ENCODE measurements around the gene RAET1G.
"Not testable (repeated sequence)": the region's sequence is repeated elsewhere in the genome, so short reads cannot be mapped to it uniquely, and the experiment has no call there.

Gene RAET1G

GRCh38 chr6:149931501-149931900, 8.6 kb upstream of the RAET1G start:
- ChIA-PET POLR2A (no interaction called here), CTCF (interaction anchor here (3.0 kb wide), 1 partner anchor 86 kb away, joined by 14 read pairs; no protein-coding TSS in a partner anchor)
- DNase-seq (ENCODE audit: low read depth, low spot score) = no peak
- TF ChIP-seq CTCF (IDR thresholded peaks at IDR 0.05; ENCODE audit: insufficient read depth, low read length, missing control alignments) = no peak
- H3K4me3 ChIP-seq (ENCODE audit: low read depth, low read length) = no peak overlapping the region

GRCh38 chr6:149929422-149929821, 6.5 kb upstream of the RAET1G start:
- peak; percentile 47 for TF ChIP-seq CTCF (IDR thresholded peaks at IDR 0.05; ENCODE audit: insufficient read depth, low read length, missing control alignments)
- H3K4me3 ChIP-seq (ENCODE audit: low read depth, low read length) = no peak overlapping the region
- POLR2A ChIA-PET = no interaction called here
- DNase-seq (ENCODE audit: low read depth, low spot score) = no peak
- CTCF ChIA-PET = interaction anchor here (1.0 to 1.8 kb wide), 4 partner anchors 88 to 107 kb away, joined by 3 to 10 read pairs (median 4); no protein-coding TSS in a partner anchor

- POLR2A ChIA-PET; DNase-seq (ENCODE audit: low read depth, low spot score); H3K4me3 ChIP-seq (ENCODE audit: low read depth, low read length): not testable (repeated sequence)
- CTCF ChIA-PET = interaction anchor here (0.6 to 1.3 kb wide), 7 partner anchors 14 to 259 kb away, joined by 3 to 13 read pairs (median 4); no protein-coding TSS in a partner anchor
Observed at GRCh38 chr6:149927025-149927424, 4.1 kb upstream of the RAET1G start.

GRCh38 chr6:149925974-149926777, 3.3 kb upstream of the RAET1G start:
- TF ChIP-seq CTCF (IDR thresholded peaks at IDR 0.05; ENCODE audit: insufficient read depth, low read length, missing control alignments) = peak; percentile 93
- CTCF ChIA-PET = interaction anchor here (0.6 to 2.6 kb wide), 15 partner anchors 15 to 899 kb away, joined by 3 to 62 read pairs (median 5); partner anchors contain the start of gene LATS1
- POLR2A ChIA-PET = no interaction called here
- H3K4me3 ChIP-seq (ENCODE audit: low read depth, low read length) = peak overlapping the region; percentile 57
- no peak for DNase-seq (ENCODE audit: low read depth, low spot score)

- TF ChIP-seq CTCF (IDR thresholded peaks at IDR 0.05; ENCODE audit: insufficient read depth, low read length, missing control alignments) = no peak
- ChIA-PET POLR2A (no interaction called here), CTCF (interaction anchor here (1.0 to 2.6 kb wide), 13 partner anchors 10 to 900 kb away, joined by 3 to 62 read pairs (median 7); partner anchors contain the start of gene LATS1)
- H3K4me3 ChIP-seq (ENCODE audit: low read depth, low read length) = peak overlapping the region; percentile 57
- DNase-seq (ENCODE audit: low read depth, low spot score) = no peak
Observed at GRCh38 chr6:149925253-149925973, 2.5 kb upstream of the RAET1G start.

- POLR2A ChIA-PET = no interaction called here
- CTCF ChIA-PET = interaction anchor here (1.0 to 2.6 kb wide), 14 partner anchors 9 to 901 kb away, joined by 3 to 62 read pairs (median 6); partner anchors contain the start of gene LATS1
- no peak overlapping the region for H3K4me3 ChIP-seq (ENCODE audit: low read depth, low read length)
- DNase-seq (ENCODE audit: low read depth, low spot score) = no peak
- TF ChIP-seq CTCF (IDR thresholded peaks at IDR 0.05; ENCODE audit: insufficient read depth, low read length, missing control alignments) = no peak
Observed at GRCh38 chr6:149924933-149925252, 2.0 kb upstream of the RAET1G start.

All from AG04449 (cell line).